ENCODE measurements around the gene IKZF3. TPM values are rescaled to one million over a fixed set of nuclear protein-coding genes. Genes with fewer than 3 reads are reported as not detected.
"Not testable (repeated sequence)": the region's sequence is repeated elsewhere in the genome, so short reads cannot be mapped to it uniquely, and the experiment has no call there.

The IKZF3 gene
- total and polyA plus RNA-seq, 4 experiments from 2014 or later, result 3.2 to 118 (median 102) TPM

GRCh38 chr17:39898088-39898487 is 34.0 kb upstream of the IKZF3 start:
- CTCF ChIA-PET (ENCODE audit: partially characterized antibody), result interaction anchor here (1.0 to 1.2 kb wide), 3 partner anchors 13 to 276 kb away, joined by 3 read pairs; no protein-coding TSS in a partner anchor
- Histone ChIP-seq H3K4me1 (ENCODE audit: insufficient read depth, low read length) (peaks cover 6% of the 10 kb centered on the region), H3K9me3 (ENCODE audit: control insufficient read depth in 1 of 2, low read length in 2 of 2) (no peaks in the 10 kb centered on the region), H3K36me3 (ENCODE audit: insufficient read depth, low read length) (no peaks in the 10 kb centered on the region), H3K27me3 (ENCODE audit: insufficient read depth, low read length) (no peaks in the 10 kb centered on the region), H3K4me3 (ENCODE audit: low read length in 2 of 2) (no peak overlapping the region), H3K27ac (ENCODE audit: low read depth, low read length) (no peak overlapping the region)
- Mint-ChIP-seq H3K4me3 (no peak overlapping the region), H3K27me3 (no peaks in the 10 kb centered on the region), H3K36me3 (peaks cover 0 to 4% of the 10 kb centered on the region in 2 donors), H3K4me1 (peaks cover 2 to 11% (median 6%) of the 10 kb centered on the region in 4 donors), H3K27ac (peak overlapping the region in 2 of 7 donors; percentile 5 to 17), H3K9me3 (no peaks in the 10 kb centered on the region)
- intact Hi-C loops (cut with micrococcal nuclease), result no loop called here
- POLR2A ChIA-PET (ENCODE audit: partially characterized antibody), result no interaction called here
- DNase-seq, result no peak

GRCh38 chr17:39894681-39895376 is 30.7 kb upstream of the IKZF3 start:
- Mint-ChIP-seq H3K9me3 (no peaks in the 10 kb centered on the region), H3K4me1 (peaks cover 0 to 8% (median 5%) of the 10 kb centered on the region in 4 donors), H3K27me3 (peaks cover 4 to 12% of the 10 kb centered on the region in 2 donors), H3K27ac (peak overlapping the region in 3 of 7 donors; percentile 64 to 71 (median 65)), H3K4me3 (no peak overlapping the region), H3K36me3 (no peaks in the 10 kb centered on the region)
- Histone ChIP-seq H3K4me1 (ENCODE audit: insufficient read depth, low read length) (no peaks in the 10 kb centered on the region), H3K27me3 (ENCODE audit: insufficient read depth, low read length) (no peaks in the 10 kb centered on the region), H3K36me3 (ENCODE audit: insufficient read depth, low read length) (no peaks in the 10 kb centered on the region), H3K9me3 (ENCODE audit: control insufficient read depth in 1 of 2, low read length in 2 of 2) (no peaks in the 10 kb centered on the region), H3K27ac (ENCODE audit: low read depth, low read length) (no peak overlapping the region), H3K4me3 (ENCODE audit: low read length in 2 of 2) (no peak overlapping the region)
- no peak for DNase-seq
- intact Hi-C loops (cut with micrococcal nuclease), result no loop called here
- CTCF ChIA-PET (ENCODE audit: partially characterized antibody), result interaction anchor here (1.4 to 1.8 kb wide), 2 partner anchors 22 to 140 kb away, joined by 3 to 7 read pairs; no protein-coding TSS in a partner anchor
- POLR2A ChIA-PET (ENCODE audit: partially characterized antibody), result interaction anchor here (0.6 kb wide), 1 partner anchor 8 kb away, joined by 3 read pairs; no protein-coding TSS in a partner anchor

DNA sequence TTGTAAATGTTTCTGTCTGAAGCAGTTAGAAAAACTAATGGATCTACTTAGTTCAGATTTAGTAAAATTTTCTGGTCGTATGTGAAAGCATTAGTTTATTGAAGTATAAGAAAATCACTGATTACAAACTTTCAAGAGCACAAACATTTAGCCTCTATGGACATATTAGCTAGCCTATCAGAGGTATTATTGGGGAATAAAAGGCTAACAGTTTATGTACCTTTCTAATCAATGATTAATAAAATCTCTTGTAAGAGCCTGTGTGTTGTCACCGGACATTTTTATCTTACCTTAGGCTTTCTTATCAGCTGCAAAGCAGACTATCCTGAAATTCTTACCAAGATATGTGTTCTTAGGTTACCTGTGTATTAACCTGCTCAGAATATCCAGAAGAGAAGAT is 25.1 kb upstream of the IKZF3 start:
- ChIA-PET POLR2A (ENCODE audit: partially characterized antibody) (no interaction called here), CTCF (ENCODE audit: partially characterized antibody) (interaction anchor here (0.7 kb wide), 1 partner anchor 197 kb away, joined by 3 read pairs; no protein-coding TSS in a partner anchor)
- Histone ChIP-seq H3K4me3 (ENCODE audit: low read length in 2 of 2) (no peak overlapping the region), H3K4me1 (ENCODE audit: insufficient read depth, low read length) (no peaks in the 10 kb centered on the region), H3K36me3 (ENCODE audit: insufficient read depth, low read length) (no peaks in the 10 kb centered on the region), H3K9me3 (ENCODE audit: control insufficient read depth in 1 of 2, low read length in 2 of 2) (no peaks in the 10 kb centered on the region), H3K27me3 (ENCODE audit: insufficient read depth, low read length) (no peaks in the 10 kb centered on the region), H3K27ac (ENCODE audit: low read depth, low read length) (no peak overlapping the region)
- DNase-seq, result no peak
- Mint-ChIP-seq H3K4me1 (no peaks in the 10 kb centered on the region), H3K27me3 (peaks cover 13 to 20% of the 10 kb centered on the region in 2 donors), H3K4me3 (no peak overlapping the region), H3K36me3 (no peaks in the 10 kb centered on the region), H3K27ac (no peak overlapping the region), H3K9me3 (no peaks in the 10 kb centered on the region)
- intact Hi-C loops (cut with micrococcal nuclease), result no loop called here

GRCh38 chr17:39887078-39887477 is 23.0 kb upstream of the IKZF3 start:
- Mint-ChIP-seq H3K4me3 (no peak overlapping the region), H3K27me3 (peaks cover 9 to 16% of the 10 kb centered on the region in 2 donors), H3K27ac (no peak overlapping the region), H3K9me3 (no peaks in the 10 kb centered on the region), H3K4me1 (no peaks in the 10 kb centered on the region), H3K36me3 (no peaks in the 10 kb centered on the region)
- Histone ChIP-seq H3K4me3 (ENCODE audit: low read length in 2 of 2) (no peak overlapping the region), H3K27ac (ENCODE audit: low read depth, low read length) (no peak overlapping the region), H3K36me3 (ENCODE audit: insufficient read depth, low read length) (no peaks in the 10 kb centered on the region), H3K4me1 (ENCODE audit: insufficient read depth, low read length) (no peaks in the 10 kb centered on the region), H3K27me3 (ENCODE audit: insufficient read depth, low read length) (no peaks in the 10 kb centered on the region), H3K9me3 (ENCODE audit: control insufficient read depth in 1 of 2, low read length in 2 of 2) (no peaks in the 10 kb centered on the region)
- POLR2A ChIA-PET (ENCODE audit: partially characterized antibody), result interaction anchor here (0.7 kb wide), 1 partner anchor 8 kb away, joined by 3 read pairs; no protein-coding TSS in a partner anchor
- no peak for DNase-seq
- intact Hi-C loops (cut with micrococcal nuclease), result no loop called here
- CTCF ChIA-PET (ENCODE audit: partially characterized antibody), result no interaction called here

- H3K4me1 ChIP-seq (ENCODE audit: insufficient read depth, low read length); H3K27ac Mint-ChIP-seq; DNase-seq; CTCF ChIA-PET (ENCODE audit: partially characterized antibody); H3K9me3 Mint-ChIP-seq; H3K4me1 Mint-ChIP-seq; H3K27me3 ChIP-seq (ENCODE audit: insufficient read depth, low read length); H3K9me3 ChIP-seq (ENCODE audit: control insufficient read depth in 1 of 2, low read length in 2 of 2); H3K36me3 ChIP-seq (ENCODE audit: insufficient read depth, low read length); H3K27ac ChIP-seq (ENCODE audit: low read depth, low read length); H3K36me3 Mint-ChIP-seq; H3K4me3 ChIP-seq (ENCODE audit: low read length in 2 of 2); H3K4me3 Mint-ChIP-seq; intact Hi-C loops (cut with micrococcal nuclease); POLR2A ChIA-PET (ENCODE audit: partially characterized antibody): not testable (repeated sequence)
- H3K27me3 Mint-ChIP-seq, result peaks cover 9 to 13% of the 10 kb centered on the region in 2 donors
Measured at GRCh38 chr17:39886102-39886501, 22.0 kb upstream of the IKZF3 start.

GRCh38 chr17:39872751-39873150 is 8.6 kb upstream of the IKZF3 start:
- intact Hi-C loops (cut with micrococcal nuclease), result loop anchor here (1.0 kb wide), 2 partner anchors 87 to 108 kb away; partner anchors contain the start of gene PSMD3
- no peaks in the 10 kb centered on the region for H3K9me3 ChIP-seq (ENCODE audit: control insufficient read depth in 1 of 2, low read length in 2 of 2)
- no peak overlapping the region for H3K4me3 ChIP-seq (ENCODE audit: low read length in 2 of 2)
- H3K4me1 Mint-ChIP-seq, result peaks cover 5 to 17% (median 13%) of the 10 kb centered on the region in 4 donors
- no peak overlapping the region for H3K27ac ChIP-seq (ENCODE audit: low read depth, low read length)
- peak overlapping the region in 1 of 7 donors; percentile 10 for H3K27ac Mint-ChIP-seq
- no peaks in the 10 kb centered on the region for H3K36me3 ChIP-seq (ENCODE audit: insufficient read depth, low read length)
- DNase-seq, result no peak
- CTCF ChIA-PET (ENCODE audit: partially characterized antibody), result interaction anchor here (1.0 to 2.7 kb wide), 11 partner anchors 11 to 251 kb away, joined by 3 to 12 read pairs (median 6); partner anchors contain the start of genes GSDMA, MIEN1 and PSMD3
- H3K36me3 Mint-ChIP-seq, result no peaks in the 10 kb centered on the region
- no peaks in the 10 kb centered on the region for H3K9me3 Mint-ChIP-seq
- peaks cover 4% of the 10 kb centered on the region for H3K4me1 ChIP-seq (ENCODE audit: insufficient read depth, low read length)
- no peak overlapping the region for H3K4me3 Mint-ChIP-seq
- no peaks in the 10 kb centered on the region for H3K27me3 ChIP-seq (ENCODE audit: insufficient read depth, low read length)
- H3K27me3 Mint-ChIP-seq, result no peaks in the 10 kb centered on the region
- POLR2A ChIA-PET (ENCODE audit: partially characterized antibody), result interaction anchor here (1.0 to 2.0 kb wide), 4 partner anchors 49 to 107 kb away, joined by 3 to 10 read pairs (median 3); partner anchors contain the start of gene PSMD3

DNA sequence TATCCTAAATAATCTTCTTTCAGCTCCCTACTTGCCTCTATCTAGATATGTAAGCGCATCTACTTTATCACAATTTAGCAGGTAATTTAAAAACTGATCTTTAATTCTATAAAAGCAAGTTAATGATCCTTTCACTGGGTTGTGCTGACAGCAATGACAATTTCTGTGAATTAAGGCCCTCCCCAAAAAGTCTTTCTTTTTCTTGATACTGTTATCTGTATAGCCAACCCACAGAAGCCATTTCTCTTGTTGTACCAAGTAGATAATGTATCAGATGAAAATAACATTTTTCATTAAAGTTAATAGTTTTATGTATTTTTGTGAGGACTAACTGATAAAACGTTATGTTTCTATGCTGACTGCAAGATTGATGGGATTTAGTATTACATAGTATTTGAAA is 7.7 kb upstream of the IKZF3 start:
- Histone ChIP-seq H3K27me3 (ENCODE audit: insufficient read depth, low read length) (no peaks in the 10 kb centered on the region), H3K4me3 (ENCODE audit: low read length in 2 of 2) (no peak overlapping the region), H3K9me3 (ENCODE audit: control insufficient read depth in 1 of 2, low read length in 2 of 2) (no peaks in the 10 kb centered on the region), H3K36me3 (ENCODE audit: insufficient read depth, low read length) (no peaks in the 10 kb centered on the region), H3K27ac (ENCODE audit: low read depth, low read length) (no peak overlapping the region), H3K4me1 (ENCODE audit: insufficient read depth, low read length) (peaks cover 13% of the 10 kb centered on the region)
- peaks cover 15 to 26% (median 22%) of the 10 kb centered on the region in 4 donors for H3K4me1 Mint-ChIP-seq
- no peaks in the 10 kb centered on the region for H3K9me3 Mint-ChIP-seq
- H3K4me3 Mint-ChIP-seq, result no peak overlapping the region
- no peaks in the 10 kb centered on the region for H3K27me3 Mint-ChIP-seq
- ChIA-PET POLR2A (ENCODE audit: partially characterized antibody) (no interaction called here), CTCF (ENCODE audit: partially characterized antibody) (interaction anchor here (0.8 to 2.7 kb wide), 4 partner anchors 46 to 108 kb away, joined by 3 to 12 read pairs (median 6); partner anchors contain the start of genes GSDMA and PSMD3)
- no peak for DNase-seq
- no peak overlapping the region for H3K27ac Mint-ChIP-seq
- intact Hi-C loops (cut with micrococcal nuclease), result loop anchor here (1.0 kb wide), 2 partner anchors 88 to 108 kb away; partner anchors contain the start of gene PSMD3
- H3K36me3 Mint-ChIP-seq, result no peaks in the 10 kb centered on the region

Measured in CD4-positive, alpha-beta memory T cell (primary cell).